A673 (cell line): ENCODE results near the gene RABL6. TPM values are rescaled to one million over a fixed set of nuclear protein-coding genes. Genes with fewer than 3 reads are reported as not detected.
"Not testable (repeated sequence)": the region's sequence is repeated elsewhere in the genome, so short reads cannot be mapped to it uniquely, and the experiment has no call there.

Source experiments
- BruUV-seq: library from RNA; stranded (reverse); fragments of 400-500 nt; replicated peaks from 2 replicates; lab custom pipeline; 2021; lab: Mats Ljungman, UMichigan
- CTCF ChIA-PET: fragments of 300-600 bp; sonication (Branson Sonifier 250); formaldehyde crosslinking; loops from one replicate; lab custom pipeline; 2022; ENCODE audit warnings: antibody characterized with exemption; lab: Charles Lee
- POLR2A ChIA-PET: fragments of 300-600 bp; sonication (Branson Sonifier 250); formaldehyde crosslinking; loops from one replicate; lab custom pipeline; 2022; ENCODE audit warnings: antibody characterized with exemption; ENCODE audit not compliant: low non-redundant PET; lab: Charles Lee
- DNase-seq: peaks from one replicate; pipeline ENCODE4 v3.0.0-alpha.2; 2015; ENCODE audit warnings: low spot score
- H3K27ac ChIP-seq: fragments of 200-600 bp; sonication (generic); 2 replicates; pipeline ENCODE4 v1.5.1; 2016; ENCODE audit warnings: mixed run types, low read depth, mild to moderate bottlenecking, mixed read lengths, antibody characterized with exemption, low read length; ENCODE audit not compliant: poor library complexity, severe bottlenecking
- H3K27me3 ChIP-seq: fragments of 200-600 bp; sonication (generic); replicated peaks from 2 replicates; pipeline ENCODE4 v1.6.1; 2017; ENCODE audit warnings: mixed run types, low read depth, mild to moderate bottlenecking, mixed read lengths, antibody characterized with exemption, low read length; ENCODE audit not compliant: insufficient read depth, poor library complexity
- H3K36me3 ChIP-seq: fragments of 200-600 bp; sonication (generic); 2 replicates; pipeline ENCODE4 v1.6.1; 2016; ENCODE audit warnings: mixed run types, mild to moderate bottlenecking, mixed read lengths, antibody characterized with exemption, low read length; ENCODE audit not compliant: insufficient read depth, poor library complexity, severe bottlenecking
- H3K4me1 ChIP-seq: fragments of 200-600 bp; sonication (generic); 2 replicates; pipeline ENCODE4 v1.6.1; 2017; ENCODE audit warnings: mixed run types, mild to moderate bottlenecking, mixed read lengths, antibody characterized with exemption, low read length; ENCODE audit not compliant: insufficient read depth, poor library complexity, severe bottlenecking
- H3K4me3 ChIP-seq: fragments of 200-600 bp; sonication (generic); 2 replicates; pipeline ENCODE4 v1.5.1; 2016; ENCODE audit warnings: low read depth, mixed run types, mild to moderate bottlenecking, mixed read lengths, low read length; ENCODE audit not compliant: poor library complexity, severe bottlenecking
- H3K9me3 ChIP-seq: fragments of 200-600 bp; sonication (generic); 2 replicates; pipeline ENCODE4 v1.6.1; 2016; ENCODE audit warnings: mixed run types, low read depth, mild to moderate bottlenecking, mixed read lengths, antibody characterized with exemption, low read length; ENCODE audit not compliant: poor library complexity, severe bottlenecking
- CTCF ChIP-seq: fragments of 300-800, 200-600 bp; sonication (generic); conservative IDR thresholded peaks from 2 replicates; pipeline ENCODE4 v1.5.1; 2017; ENCODE audit warnings: low read depth, mild to moderate bottlenecking, antibody characterized with exemption, low read length, moderate library complexity, mixed read lengths
- EZH2 ChIP-seq: fragments of 200-600 bp; sonication (generic); IDR thresholded peaks from 2 replicates; pipeline ENCODE4 v1.6.1; 2017; ENCODE audit warnings: borderline replicate concordance, low read depth, mild to moderate bottlenecking, mixed read lengths, antibody characterized with exemption, low read length; ENCODE audit not compliant: poor library complexity, severe bottlenecking
- intact Hi-C: fragments of 100-400 bp; cut with micrococcal nuclease; formaldehyde crosslinking; loops from one replicate; pipeline ENCODE4 v1.10.0; 2022; ENCODE audit not compliant: unreplicated experiment
- total RNA-seq: library from RNA; stranded (reverse); gene quantifications from 2 replicates; pipeline ENCODE4 v1.2.3, GENCODE V29; 2021

RABL6 gene
- total RNA-seq, 1 experiment from 2014 or later = 210 TPM

GRCh38 chr9:136835162-136835931, 27.6 kb downstream of the RABL6 start:
- BruUV-seq = no TSS peak
- peaks cover 8% of the 10 kb centered on the region for H3K4me1 ChIP-seq
- H3K9me3 ChIP-seq = no peaks in the 10 kb centered on the region
- CTCF ChIA-PET = interaction anchor here (1.1 kb wide), 1 partner anchor 200 kb away, joined by 4 read pairs; no protein-coding TSS in a partner anchor
- no peak overlapping the region for H3K27ac ChIP-seq
- no peaks in the 10 kb centered on the region for H3K27me3 ChIP-seq
- no peak for TF ChIP-seq EZH2
- TF ChIP-seq CTCF = no peak
- DNase-seq = no peak
- intact Hi-C loops = no loop called here
- no peak overlapping the region for H3K4me3 ChIP-seq
- POLR2A ChIA-PET = no interaction called here
- H3K36me3 ChIP-seq = peaks cover 45% of the 10 kb centered on the region

GRCh38 chr9:136835932-136836904, 28.5 kb downstream of the RABL6 start:
- no TSS peak for BruUV-seq
- TF ChIP-seq EZH2 = no peak
- no peak for TF ChIP-seq CTCF
- H3K27me3 ChIP-seq = no peaks in the 10 kb centered on the region
- no peak overlapping the region for H3K27ac ChIP-seq
- DNase-seq = no peak
- intact Hi-C loops = no loop called here
- H3K4me1 ChIP-seq = peaks cover 17% of the 10 kb centered on the region
- no peak overlapping the region for H3K4me3 ChIP-seq
- CTCF ChIA-PET = interaction anchor here (1.1 kb wide), 1 partner anchor 199 kb away, joined by 4 read pairs; no protein-coding TSS in a partner anchor
- POLR2A ChIA-PET = no interaction called here
- H3K36me3 ChIP-seq = peaks cover 36% of the 10 kb centered on the region
- no peaks in the 10 kb centered on the region for H3K9me3 ChIP-seq

- intact Hi-C loops = no loop called here
- Histone ChIP-seq H3K4me3 (no peak overlapping the region), H3K27ac (no peak overlapping the region), H3K27me3 (no peaks in the 10 kb centered on the region), H3K36me3 (peaks cover 28% of the 10 kb centered on the region), H3K4me1 (peaks cover 28% of the 10 kb centered on the region), H3K9me3 (no peaks in the 10 kb centered on the region)
- TF ChIP-seq CTCF = no peak
- TF ChIP-seq EZH2 = no peak
- no TSS peak for BruUV-seq
- no peak for DNase-seq
- CTCF ChIA-PET = no interaction called here
- POLR2A ChIA-PET = no interaction called here
These were observed 29.6 kb downstream of the RABL6 start for GRCh38 chr9:136837146-136837855.

GRCh38 chr9:136837856-136838277, 30.1 kb downstream of the RABL6 start:
- DNase-seq, BruUV-seq, POLR2A ChIA-PET, H3K9me3 ChIP-seq, CTCF ChIA-PET, H3K4me3 ChIP-seq, H3K27ac ChIP-seq, H3K27me3 ChIP-seq, intact Hi-C loops: not testable (repeated sequence)
- H3K4me1 ChIP-seq = peaks cover 32% of the 10 kb centered on the region
- peaks cover 26% of the 10 kb centered on the region for H3K36me3 ChIP-seq
